ENCODE results near the gene MED19.
"Not testable (repeated sequence)": the region's sequence is repeated elsewhere in the genome, so short reads cannot be mapped to it uniquely, and the experiment has no call there.

The MED19 gene, protein sequence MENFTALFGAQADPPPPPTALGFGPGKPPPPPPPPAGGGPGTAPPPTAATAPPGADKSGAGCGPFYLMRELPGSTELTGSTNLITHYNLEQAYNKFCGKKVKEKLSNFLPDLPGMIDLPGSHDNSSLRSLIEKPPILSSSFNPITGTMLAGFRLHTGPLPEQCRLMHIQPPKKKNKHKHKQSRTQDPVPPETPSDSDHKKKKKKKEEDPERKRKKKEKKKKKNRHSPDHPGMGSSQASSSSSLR

DNA sequence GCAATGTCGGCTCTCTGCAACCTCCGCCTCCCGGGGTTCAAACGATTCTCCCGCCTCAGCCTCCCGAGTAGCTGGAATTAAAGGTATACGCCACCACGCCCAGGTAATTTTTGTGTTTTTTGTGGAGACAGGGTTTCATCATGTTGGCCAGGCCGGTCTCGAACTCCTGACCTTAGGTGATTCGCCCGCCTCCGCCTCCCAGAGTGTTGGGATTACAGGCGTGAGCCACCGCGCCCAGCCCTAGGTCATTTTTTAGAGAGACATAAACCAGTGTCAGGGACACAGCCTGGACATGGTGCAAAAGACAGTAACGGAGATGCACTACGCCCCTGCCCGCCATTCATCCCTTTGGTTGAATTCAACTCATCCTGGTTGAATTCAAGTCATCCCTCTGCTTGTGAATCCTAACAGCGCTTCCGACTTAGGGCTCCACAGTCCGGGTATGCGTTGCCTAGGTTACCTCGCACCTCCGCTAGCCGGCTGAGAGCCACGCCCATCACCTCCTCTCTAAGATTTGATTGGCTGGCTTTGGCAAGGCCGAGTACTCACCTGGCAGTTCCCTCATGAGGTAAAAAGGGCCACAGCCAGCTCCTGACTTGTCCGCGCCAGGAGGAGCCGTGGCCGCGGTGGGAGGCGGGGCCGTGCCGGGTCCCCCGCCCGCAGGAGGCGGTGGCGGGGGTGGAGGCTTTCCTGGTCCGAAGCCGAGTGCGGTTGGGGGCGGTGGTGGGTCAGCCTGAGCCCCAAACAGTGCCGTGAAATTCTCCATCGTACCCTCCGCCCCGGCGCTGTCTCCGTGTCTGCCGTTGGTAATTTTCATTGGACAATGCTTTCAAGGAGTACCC, at the start of gene MED19:
MED19 (minus strand) TSS at position 802 of the 842 bp plus-strand sequence; CDS start at position 766, 36 bp downstream.
- DNase-seq (ENCODE audit: low spot score): peak; percentile 65

DNA sequence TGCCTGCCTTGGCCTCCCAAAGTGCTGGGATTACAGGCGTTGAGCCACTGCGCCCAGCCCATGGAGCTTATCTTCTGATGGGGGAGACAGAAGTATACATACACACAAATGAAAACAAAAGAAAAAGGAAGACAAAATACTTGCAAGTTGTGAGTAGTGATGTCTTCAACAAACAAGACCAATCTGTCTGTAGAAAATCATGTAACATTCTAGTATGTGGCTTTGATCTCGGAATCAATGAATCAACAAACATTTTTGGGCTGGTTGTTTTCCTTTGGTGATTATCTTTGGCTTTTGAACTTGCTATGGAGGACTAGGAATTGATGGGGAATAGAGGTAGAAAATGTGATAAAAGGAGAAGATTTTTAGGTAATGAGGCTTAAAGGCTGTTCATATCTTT, 46.2 kb upstream of the MED19 start:
- DNase-seq (ENCODE audit: low spot score): no peak

DNA sequence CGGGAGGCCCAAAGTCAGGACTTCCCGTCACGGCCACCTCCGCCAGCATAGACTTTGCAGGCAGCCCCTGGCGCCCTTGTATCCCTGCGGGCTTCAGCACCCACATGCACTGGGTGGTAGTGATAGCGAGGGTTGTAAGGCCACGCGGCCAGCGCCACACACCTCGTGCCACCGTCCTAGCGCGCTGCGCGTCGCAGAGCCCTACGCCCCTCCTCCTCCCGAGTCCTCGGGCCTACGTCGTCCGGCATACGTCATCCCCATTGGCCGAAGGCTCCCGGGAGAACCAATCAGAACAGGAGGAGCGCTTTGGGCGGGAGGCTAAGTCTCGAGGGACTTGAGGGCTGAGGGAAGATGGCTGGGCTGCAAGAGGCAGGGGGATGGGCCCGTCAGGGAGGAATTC, 40.9 kb upstream of the MED19 start:
- no peak for DNase-seq (ENCODE audit: low spot score)

DNA sequence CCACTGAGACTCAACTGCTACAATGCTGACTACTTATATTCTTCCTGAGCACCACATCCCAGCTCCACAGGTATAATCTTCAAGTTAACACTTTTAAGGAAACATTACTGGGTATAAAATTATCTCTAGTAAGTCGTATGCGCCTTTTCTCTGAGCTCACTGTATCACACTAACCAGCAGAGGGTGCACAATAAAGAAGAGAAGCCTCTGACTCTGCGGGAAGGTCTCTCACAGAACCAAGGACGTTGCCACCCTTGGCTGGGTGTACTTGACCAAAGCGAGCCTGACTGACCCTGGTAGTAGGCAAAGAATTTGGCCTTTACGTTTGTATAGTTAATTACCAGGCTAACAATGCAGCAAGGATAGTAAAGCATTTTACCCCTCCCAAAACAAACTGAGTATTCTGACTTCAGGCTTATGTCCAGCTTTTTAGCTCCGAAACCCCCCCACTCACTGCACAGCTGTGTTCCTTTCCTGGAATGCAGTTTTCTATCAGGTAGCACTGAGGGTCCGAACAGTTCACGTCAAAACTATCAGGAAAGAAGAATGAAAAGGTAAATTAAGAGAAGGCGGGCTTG, 39.8 kb upstream of the MED19 start, which contains the start of gene BTBD18:
BTBD18 (minus strand) TSS at position 144 of the 578 bp plus-strand sequence. CDS start 631 bp downstream, outside the sequence.
- peak; percentile 60 for DNase-seq (ENCODE audit: low spot score)

DNA sequence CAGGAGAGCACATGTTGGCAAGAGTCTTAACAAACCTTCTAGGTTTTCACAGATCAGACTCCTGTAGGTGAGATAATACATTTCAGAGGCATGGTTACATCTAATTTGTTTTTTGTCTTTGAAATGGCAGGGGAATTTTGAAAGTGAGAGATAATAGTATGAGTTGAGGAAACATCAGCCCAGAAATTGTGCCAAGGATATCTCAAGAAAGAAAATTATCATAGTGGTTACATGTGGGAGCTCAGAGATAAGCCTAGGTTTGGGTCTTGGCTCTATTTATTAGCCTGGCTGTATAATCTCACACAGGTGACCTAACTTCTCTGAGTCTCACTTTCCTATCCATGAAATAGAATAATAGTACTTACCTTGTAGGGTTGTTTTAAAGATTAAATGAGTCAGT, 39.2 kb upstream of the MED19 start:
- DNase-seq (ENCODE audit: low spot score): no peak

DNA sequence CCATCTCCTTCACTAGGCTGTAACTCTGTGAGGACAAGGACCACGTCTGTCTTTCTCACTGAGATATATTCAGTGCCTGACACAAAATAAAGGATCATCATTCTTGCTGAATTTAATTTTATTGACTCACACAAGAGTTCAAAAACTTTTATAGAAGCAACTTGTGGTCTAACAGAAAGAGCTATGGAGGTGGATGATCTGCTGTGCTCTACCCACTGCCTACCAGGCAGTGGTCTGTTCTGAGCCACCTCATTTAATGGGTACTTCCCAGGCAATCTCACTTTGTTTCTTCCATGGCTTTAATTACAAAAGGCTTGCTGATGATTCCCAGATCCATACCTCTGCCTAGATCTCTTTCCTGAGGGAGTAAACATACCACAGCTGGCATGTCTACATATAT, 34.9 kb upstream of the MED19 start:
- no peak for DNase-seq (ENCODE audit: low spot score)

DNA sequence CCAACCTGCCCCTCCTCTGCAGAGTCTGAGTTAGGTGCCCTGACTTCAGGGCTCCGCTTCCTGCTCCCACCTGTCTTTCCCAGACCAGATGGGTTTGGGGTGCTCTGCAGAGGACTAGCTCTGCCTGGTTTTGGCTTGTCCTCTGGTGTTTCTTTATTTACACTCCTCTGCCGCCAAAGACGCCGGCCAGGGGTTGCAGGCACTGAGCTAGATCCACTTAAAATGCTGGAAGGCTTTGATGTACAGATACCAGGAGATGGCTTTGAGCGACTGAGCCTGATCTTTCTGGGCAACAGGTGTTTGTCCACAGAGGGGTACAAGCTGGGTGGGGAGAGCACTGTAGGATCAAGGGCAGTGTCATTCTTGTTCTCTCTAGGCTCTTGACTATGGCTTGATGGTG, 33.2 kb upstream of the MED19 start:
- no peak for DNase-seq (ENCODE audit: low spot score)

DNA sequence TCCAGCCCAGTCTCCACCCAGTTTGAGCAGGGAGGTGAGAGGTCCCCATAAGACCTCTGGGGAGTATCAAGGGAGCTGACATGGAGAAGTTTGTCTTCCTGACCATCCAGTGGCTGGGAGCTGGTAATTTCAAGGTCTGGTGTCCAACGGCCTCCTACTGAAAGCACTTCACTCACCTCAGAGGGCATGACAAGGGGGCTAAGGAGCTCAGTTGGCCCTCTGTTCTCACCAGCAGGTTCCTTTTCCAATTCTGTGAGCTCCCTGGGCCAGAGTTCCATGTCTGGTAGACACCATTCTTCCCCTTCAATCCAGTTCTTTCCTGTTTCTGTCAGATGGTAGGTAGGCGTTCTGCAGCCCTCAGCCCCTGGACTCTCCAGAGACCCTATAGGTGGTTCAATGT, 32.3 kb upstream of the MED19 start:
- no peak for DNase-seq (ENCODE audit: low spot score)

DNA sequence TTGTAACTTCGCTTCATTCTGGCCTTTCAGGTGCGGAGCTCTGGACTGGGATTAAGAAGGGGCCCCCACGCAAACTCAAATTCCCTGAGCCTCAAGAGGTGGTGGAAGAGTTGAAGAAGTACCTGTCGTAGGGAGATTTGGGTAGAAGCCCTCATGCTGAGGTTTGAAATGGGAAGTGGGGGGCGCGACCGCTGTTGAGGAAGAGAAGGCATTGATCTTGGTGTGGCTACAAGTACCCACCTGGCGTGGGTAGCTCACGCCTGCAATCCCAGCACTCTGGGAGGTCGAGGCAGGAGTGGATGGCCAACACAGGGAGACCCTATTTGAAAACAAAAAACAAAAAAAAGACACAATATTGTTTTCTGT, 30.1 kb upstream of the MED19 start:
- no peak for DNase-seq (ENCODE audit: low spot score)

DNA sequence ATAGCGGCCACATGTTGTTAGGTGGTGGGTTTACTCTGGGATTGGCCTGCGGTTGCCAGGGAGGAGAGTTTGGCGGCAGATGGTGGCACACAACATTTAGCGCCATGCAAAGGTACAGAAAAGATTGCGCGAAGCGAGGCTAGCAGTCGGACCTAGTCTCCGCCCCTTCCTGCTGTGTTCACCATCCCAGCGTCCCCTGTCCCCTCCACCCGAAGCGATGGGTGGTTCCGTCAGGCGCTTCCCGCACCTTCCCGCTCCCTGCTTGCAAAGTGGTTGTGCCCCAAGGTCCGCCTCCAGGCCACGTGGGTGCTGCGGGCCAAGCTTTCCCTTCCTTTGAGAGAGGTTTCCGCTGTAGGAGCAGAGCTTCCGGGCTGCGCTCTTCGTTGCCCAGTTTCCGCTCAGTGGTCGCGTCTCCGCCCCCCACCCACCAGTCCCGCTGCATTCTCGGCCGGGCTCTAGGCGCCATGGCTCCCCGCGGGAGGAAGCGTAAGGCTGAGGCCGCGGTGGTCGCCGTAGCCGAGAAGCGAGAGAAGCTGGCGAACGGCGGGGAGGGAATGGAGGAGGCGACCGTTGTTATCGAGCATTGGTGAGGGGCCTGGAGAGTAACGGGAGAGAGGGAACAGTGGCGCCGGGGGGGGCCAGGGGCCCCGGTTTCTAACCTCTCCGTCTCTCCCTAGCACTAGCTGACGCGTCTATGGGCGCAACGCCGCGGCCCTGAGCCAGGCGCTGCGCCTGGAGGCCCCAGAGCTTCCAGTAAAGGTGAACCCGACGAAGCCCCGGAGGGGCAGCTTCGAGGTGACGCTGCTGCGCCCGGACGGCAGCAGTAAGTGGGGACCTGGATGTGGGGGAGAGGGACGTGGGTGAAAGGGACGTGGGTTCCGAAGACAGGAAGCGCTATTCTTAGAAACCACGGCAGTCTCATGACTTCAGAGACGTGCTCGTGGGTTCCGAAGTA, 29.4 kb upstream of the MED19 start, which contains the start of gene SELENOH:
SELENOH (plus strand) TSS at position 360 of the 955 bp plus-strand sequence; CDS start at position 465, 105 bp downstream.
- peak; percentile 98 for DNase-seq (ENCODE audit: low spot score)

DNA sequence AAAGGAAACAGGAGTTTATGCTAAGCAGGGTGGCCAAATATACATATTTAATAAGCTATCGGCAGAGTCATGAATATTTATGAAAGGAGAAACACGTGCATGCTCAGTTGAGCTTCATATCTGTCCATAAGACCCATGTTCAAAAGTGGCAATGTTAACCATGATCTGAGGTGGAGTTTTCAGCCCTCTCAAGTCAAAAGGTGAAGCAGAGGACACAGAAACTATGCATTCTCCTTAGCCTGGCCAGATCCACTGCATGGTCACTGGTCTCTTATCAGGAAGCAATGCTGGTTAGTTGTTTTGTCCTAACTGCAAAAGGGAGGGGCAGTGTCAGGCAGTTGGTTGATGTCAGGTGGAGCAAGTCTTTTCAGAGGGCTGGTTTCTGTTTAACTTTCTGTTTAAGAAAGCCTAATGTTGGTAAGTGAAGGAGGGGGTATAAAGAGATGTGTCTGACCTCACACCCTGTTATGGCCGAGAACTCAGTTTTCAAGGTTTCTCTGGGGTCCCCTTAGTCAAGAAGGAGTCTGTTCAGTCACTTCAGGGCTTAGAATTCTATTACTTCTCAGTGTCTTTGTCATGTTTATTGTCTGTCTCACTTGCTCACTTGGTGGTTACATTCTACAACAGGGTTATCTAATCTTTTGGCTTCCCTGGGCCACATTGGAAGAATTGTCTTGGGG, 23.7 kb upstream of the MED19 start:
- DNase-seq (ENCODE audit: low spot score): no peak

DNA sequence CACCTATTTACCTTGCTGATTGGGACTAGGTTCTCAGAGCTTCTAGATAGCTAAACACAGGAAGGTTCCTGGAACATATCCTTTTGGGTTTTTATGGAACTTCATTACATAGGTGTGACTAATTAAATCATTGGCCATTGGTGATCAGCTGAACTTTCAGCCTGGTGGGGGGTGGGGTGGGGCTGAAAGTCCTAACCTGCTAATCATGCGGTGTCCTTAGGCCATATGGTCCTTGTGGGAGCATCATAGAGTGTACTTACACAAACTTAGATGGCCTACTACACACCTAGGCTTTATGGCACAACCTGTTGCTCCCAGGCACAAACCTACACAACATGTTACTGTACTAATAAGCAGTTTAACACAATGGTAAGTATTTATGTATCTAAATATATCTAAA, 20.6 kb upstream of the MED19 start:
- DNase-seq (ENCODE audit: low spot score): no peak

DNA sequence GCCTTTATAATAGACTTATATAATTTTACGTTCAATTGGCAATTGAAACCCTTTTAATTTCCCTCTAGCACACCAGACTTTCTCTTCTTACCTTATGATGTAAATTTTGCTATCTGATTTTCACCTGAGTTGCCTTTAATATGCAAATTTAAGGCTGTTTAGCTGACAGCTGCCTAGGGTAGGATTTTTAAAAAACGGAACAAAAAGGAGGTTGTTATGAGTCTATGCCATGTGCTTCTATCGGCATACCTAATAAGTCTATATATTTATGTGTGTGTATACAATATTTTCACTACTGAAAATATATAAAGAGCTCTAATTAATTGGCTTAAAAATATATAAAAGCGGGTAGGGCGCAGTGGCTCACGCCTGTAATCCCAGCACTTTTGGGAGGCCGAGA, 17.5 kb upstream of the MED19 start:
- no peak for DNase-seq (ENCODE audit: low spot score)

DNA sequence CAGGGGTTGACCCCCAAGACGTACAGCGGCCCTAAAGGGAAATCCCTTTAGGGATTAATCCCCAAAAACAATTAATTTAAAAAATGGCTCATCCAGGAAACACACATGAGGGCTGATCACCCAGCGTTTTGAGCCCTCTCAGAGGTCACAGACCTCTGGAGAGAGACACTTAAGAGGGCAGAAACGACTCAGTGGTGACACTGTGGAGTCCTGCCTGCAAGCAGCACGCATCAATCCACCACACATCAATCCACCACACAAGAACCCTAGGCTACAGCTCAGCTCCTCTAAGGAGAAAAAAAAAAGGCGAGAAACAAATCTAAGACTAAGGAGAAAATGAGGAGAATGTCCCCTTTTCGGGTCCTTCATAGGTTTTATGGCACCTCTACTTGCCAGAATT, 16.8 kb upstream of the MED19 start:
- DNase-seq (ENCODE audit: low spot score): no peak

DNA sequence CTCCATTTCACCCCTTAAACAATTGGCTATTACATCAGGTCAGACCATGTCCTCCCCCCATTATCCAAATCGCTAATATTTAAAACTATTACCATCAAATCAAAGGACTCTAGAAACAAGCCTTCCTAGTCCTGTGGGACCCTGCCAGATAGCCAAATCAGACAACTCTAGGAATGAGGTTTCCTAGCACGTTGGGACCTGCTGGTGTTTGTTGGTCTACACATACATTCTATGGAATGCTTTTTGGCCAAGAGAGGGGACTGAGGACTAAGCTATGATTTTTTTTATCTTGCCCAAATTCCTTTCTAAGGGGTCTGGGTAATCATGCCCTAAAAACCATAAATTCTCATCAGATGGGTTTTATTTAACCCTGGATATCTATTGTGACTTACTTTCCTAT, 15.2 kb upstream of the MED19 start:
- no peak for DNase-seq (ENCODE audit: low spot score)

DNA sequence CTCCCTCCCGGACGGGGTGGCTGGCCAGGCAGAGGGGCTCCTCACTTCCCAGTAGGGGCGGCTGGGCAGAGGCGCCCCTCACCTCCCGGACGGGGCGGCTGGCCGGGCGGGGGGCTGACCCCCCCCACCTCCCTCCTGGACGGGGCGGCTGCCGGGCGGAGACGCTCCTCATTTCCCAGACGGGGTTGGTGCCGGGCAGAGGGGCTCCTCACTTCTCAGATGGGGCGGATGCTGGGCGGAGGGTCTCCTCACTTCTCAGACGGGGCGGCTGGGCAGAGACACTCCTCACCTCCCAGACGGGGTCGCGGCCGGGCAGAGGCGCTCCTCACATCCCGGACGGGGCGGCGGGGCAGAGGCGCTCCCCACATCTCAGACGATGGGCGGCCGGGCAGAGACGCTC, 4.7 kb upstream of the MED19 start:
- not testable (repeated sequence) for DNase-seq (ENCODE audit: low spot score)

DNA sequence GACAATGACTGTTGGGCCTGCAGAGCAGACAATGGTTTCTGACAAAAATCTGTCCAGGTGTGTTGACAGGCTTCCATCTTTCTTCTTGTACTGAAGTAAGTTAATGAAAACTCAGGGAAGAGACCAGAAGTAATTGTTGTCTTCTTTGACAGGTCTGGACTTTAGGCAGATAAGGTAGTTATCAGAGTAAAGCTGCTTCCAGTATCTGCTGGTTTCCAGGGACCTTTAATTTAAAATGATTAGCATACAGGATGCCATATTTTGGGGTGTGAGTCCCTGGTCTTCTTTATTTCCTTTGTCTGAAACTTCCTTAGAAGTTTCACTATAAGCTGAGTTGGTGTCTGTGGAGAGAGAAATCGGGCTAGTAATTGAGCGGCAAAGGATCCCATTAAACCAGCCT, 1.8 kb upstream of the MED19 start:
- DNase-seq (ENCODE audit: low spot score): no peak

DNA sequence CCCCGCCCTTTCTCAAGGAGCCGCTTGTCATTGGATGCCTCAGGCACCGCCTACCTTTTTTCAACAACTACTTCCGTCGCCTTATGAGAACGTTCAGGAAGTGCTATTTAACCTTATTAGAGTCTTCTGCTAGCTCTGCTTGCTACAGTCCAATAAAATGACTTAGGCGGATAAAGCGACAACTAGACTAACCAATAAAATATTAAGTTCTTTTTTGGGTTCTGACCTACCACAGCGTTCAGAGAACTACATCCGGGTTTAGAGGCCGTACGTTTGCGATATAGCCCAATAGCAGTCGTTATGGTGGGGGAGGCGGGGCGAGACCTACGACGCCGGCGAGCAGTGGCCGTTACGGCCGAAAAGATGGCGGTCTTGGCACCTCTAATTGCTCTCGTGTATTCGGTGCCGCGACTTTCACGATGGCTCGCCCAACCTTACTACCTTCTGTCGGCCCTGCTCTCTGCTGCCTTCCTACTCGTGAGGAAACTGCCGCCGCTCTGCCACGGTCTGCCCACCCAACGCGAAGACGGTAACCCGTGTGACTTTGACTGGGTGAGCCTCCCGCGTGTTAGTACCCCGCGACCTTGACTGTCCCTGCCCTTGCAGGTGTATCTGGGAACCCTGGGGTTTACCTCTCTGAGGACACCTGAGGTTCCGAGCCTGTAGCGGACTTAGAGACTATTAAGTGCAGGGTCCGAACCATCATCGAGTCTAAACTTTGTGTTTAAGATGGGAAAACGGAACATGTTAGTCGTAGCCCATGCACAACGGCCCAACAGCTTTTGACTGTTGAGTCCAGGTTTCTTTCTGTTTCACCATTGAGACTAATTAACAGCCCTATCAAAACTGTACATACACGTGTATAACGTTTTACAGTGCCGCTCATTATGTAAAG, 488 bp upstream of the MED19 start, which contains the start of gene TMX2:
TMX2 (plus strand) TSS at position 338 of the 895 bp plus-strand sequence; CDS start at position 364, 26 bp downstream.
- DNase-seq (ENCODE audit: low spot score): peak; percentile 95

DNA sequence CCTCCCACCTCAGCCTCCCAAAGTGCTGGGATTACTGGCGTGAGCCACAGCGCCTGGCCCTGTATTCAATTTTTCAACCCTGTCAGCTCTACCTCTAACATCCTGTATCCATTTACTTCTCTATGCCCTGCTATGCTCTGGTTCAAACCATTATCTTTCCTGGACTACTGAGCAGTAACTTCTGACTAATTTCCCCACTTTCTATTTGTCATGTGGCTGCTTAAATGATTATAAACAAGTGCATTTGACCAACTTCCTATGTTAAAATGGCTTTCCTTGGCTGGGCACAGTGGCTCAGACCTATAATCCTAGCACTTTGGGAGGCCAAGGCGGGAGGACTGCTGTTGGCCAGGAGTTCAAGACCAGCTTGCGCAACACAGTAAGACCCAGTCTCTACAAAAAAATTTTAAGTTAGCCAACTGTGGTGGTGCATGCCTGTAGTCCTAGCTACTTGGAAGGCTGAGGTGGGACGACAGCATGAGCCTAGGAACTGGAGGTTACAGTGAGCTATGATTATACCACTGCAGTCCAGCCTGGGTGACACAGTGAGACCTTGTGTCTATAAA, 2.1 kb downstream of the MED19 start:
- no peak for DNase-seq (ENCODE audit: low spot score)

DNA sequence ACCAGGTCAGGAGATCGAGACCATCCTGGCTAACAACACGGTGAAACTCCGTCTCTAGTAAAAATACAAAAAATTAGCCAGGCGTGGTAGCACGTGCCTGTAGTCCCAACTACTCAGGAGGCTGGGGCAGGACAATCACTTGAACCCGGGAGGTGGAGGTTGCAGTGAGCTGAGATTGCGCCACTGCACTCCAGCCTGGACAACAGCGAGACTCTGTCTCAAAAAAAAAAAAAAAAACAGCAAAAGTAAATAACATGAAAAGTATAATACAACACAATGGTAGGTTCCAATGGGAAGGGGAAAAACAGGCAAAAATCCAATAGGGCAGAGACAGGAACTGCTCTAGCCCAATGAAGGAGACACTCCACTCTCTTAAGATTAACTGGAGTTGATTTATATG, 6.6 kb downstream of the MED19 start:
- not testable (repeated sequence) for DNase-seq (ENCODE audit: low spot score)

Data from AG08395 (cell line).